Brain microvascular endothelial cell (primary cell): ENCODE data around the gene PAM16.

Source experiments
- DNase-seq: peaks from one replicate; pipeline ENCODE4 v3.0.0-alpha.2; 2020
- H3K27ac ChIP-seq: fragments of 250-450 bp; sonication (Bioruptor Pico); 2 replicates; pipeline ENCODE4 v1.5.1; 2020; ENCODE audit warnings: mild to moderate bottlenecking, moderate library complexity
- H3K27me3 ChIP-seq: fragments of 250-450 bp; sonication (Bioruptor Pico); replicated peaks from 2 replicates; pipeline ENCODE4 v1.5.1; 2020; ENCODE audit warnings: mild to moderate bottlenecking
- H3K36me3 ChIP-seq: fragments of 250-450 bp; sonication (Bioruptor Pico); replicated peaks from 2 replicates; pipeline ENCODE4 v1.5.1; 2020; ENCODE audit warnings: mild to moderate bottlenecking
- H3K4me3 ChIP-seq: 2 replicates; pipeline ENCODE4 v1.5.1; 2011; ENCODE audit warnings: low read depth, mild to moderate bottlenecking, control low read depth, low read length, moderate library complexity
- CTCF ChIP-seq: IDR thresholded peaks from 2 replicates; pipeline ENCODE4 v1.5.1; 2011; ENCODE audit warnings: low read depth, mild to moderate bottlenecking, moderate library complexity, low read length, control low read depth, inconsistent platforms; ENCODE audit errors: missing control alignments
- in situ Hi-C: cut with HindIII; loops from 2 replicates; pipeline ENCODE4 v1.10.0; 2017; ENCODE audit warnings: low sequenced_read_pairs, low pct_ligation_motif_present

The PAM16 gene

GRCh38 chr16:4392382-4393239, 41.5 kb upstream of the PAM16 start:
- in situ Hi-C loops = no loop called here
- no peak for DNase-seq
- no peak for TF ChIP-seq CTCF
- Histone ChIP-seq H3K4me3 (no peak overlapping the region), H3K36me3 (peaks cover 4% of the 10 kb centered on the region), H3K27me3 (no peaks in the 10 kb centered on the region), H3K27ac (peak overlapping the region; percentile 18)

- Histone ChIP-seq H3K27ac (peak overlapping the region; percentile 18), H3K36me3 (peaks cover 4% of the 10 kb centered on the region), H3K27me3 (no peaks in the 10 kb centered on the region), H3K4me3 (no peak overlapping the region)
- DNase-seq = no peak
- in situ Hi-C loops = no loop called here
- no peak for TF ChIP-seq CTCF
These were observed 40.7 kb upstream of the PAM16 start for GRCh38 chr16:4391631-4392381.

GRCh38 chr16:4390266-4391260, 39.4 kb upstream of the PAM16 start:
- Histone ChIP-seq H3K27me3 (no peaks in the 10 kb centered on the region), H3K36me3 (peaks cover 4% of the 10 kb centered on the region), H3K4me3 (no peak overlapping the region), H3K27ac (no peak overlapping the region)
- TF ChIP-seq CTCF = peak; percentile 36
- in situ Hi-C loops = no loop called here
- no peak for DNase-seq

- no peak for TF ChIP-seq CTCF
- Histone ChIP-seq H3K36me3 (peaks cover 2% of the 10 kb centered on the region), H3K27ac (peak overlapping the region; percentile 42), H3K27me3 (no peaks in the 10 kb centered on the region), H3K4me3 (no peak overlapping the region)
- in situ Hi-C loops = no loop called here
- DNase-seq = no peak
These were observed 38.2 kb upstream of the PAM16 start for GRCh38 chr16:4389051-4389955.
